Cardiac fibroblast (primary cell): ENCODE measurements around the gene MCTP2.

ENCODE experiments used
- DNase-seq, 2 donors: peaks; one replicate each; pipeline versions ENCODE4 v3.0.0 to v3.0.0-alpha.2; 2010; ENCODE audit warnings: low read depth in 2 of 2
- H3K4me3 ChIP-seq, 2 donors: replicated peaks in 1 of 2; 1 replicate in 1 of 2; 2 replicates in 1 of 2; pipeline ENCODE4 v1.5.1; 2011; ENCODE audit warnings: low read depth in 2 of 2, low read length in 2 of 2, mild to moderate bottlenecking in 2 of 2, moderate library complexity in 1 of 2
- CTCF ChIP-seq: IDR thresholded peaks from one replicate; pipeline ENCODE4 v1.5.1; 2011; ENCODE audit warnings: low read depth, mild to moderate bottlenecking, low read length, inconsistent platforms

Gene MCTP2

GRCh38 chr15:94532226-94532625, 300.9 kb downstream of the MCTP2 start:
- no peak overlapping the region for H3K4me3 ChIP-seq
- TF ChIP-seq CTCF, result no peak
- DNase-seq, result no peak
